Pancreas (tissue), 10 donors: ENCODE data around the gene ABCG1. TPM values are rescaled to one million over a fixed set of nuclear protein-coding genes. Genes with fewer than 3 reads are reported as not detected.

Experiments
- ATAC-seq, 4 donors: fragments of 200-7000 bp; cut with Tn5 transposase; one replicate each; pipeline versions ENCODE4 v1.8.0 to v1.9.1; 2020; ENCODE audit warnings: mild to moderate bottlenecking in 4 of 4, moderate library complexity in 4 of 4
- DNase-seq, 6 donors: peaks; one replicate each; pipeline ENCODE4 v3.0.0-alpha.2; 2020
- FAIRE-seq: peaks from 2 replicates; lab custom pipeline; 2012; peaks lifted over from hg19 to GRCh38; lab: Jason Lieb, UNC
- H3K27ac ChIP-seq, 4 donors: fragments of 200-600 bp; sonication (generic); 1 replicate in 3 of 4; 2 replicates in 1 of 4; pipeline versions ENCODE4 v1.5.0 to v1.8.0; 2020
- H3K27me3 ChIP-seq, 4 donors: fragments of 200-600 bp; one replicate each; pipeline ENCODE4 v1.8.0; 2021
- H3K36me3 ChIP-seq, 3 donors: fragments of 200-600 bp; sonication (generic) in 1 of 3; one replicate each; pipeline versions ENCODE4 v1.5.0 to v1.8.0; 2020 to 2021
- H3K4me1 ChIP-seq, 3 donors: fragments of 200-600 bp; one replicate each; pipeline ENCODE4 v1.8.0; 2021
- H3K4me3 ChIP-seq, 4 donors: fragments of 200-600 bp; sonication (generic) in 2 of 4; one replicate each; pipeline versions ENCODE4 v1.5.0 to v1.8.0; 2020 to 2021
- H3K9me3 ChIP-seq, 4 donors: fragments of 200-600 bp; one replicate each; pipeline ENCODE4 v1.8.0; 2021
- CTCF ChIP-seq, 4 donors: fragments of 200-600 bp; sonication (generic) in 3 of 4; IDR thresholded peaks; one replicate each; pipeline versions ENCODE4 v1.5.0 to v1.8.0; 2021; ENCODE audit warnings: antibody characterized with exemption in 4 of 4
- WGBS, 2 donors: extraction: QIAGEN DNeasy Blood & Tissue Kit; methylation state at CpG; one replicate each; pipeline ENCODE4 v1.1.7; 2013; 5-methylcytosine and 5-hydroxymethylcytosine counted together
- intact Hi-C, 3 donors: fragments of 100-400 bp; cut with DNase I; formaldehyde crosslinking; loops; one replicate each; pipeline versions ENCODE4 v1.11.1 to v1.14.2; 2022
- polyA plus RNA-seq, 2 donors: library from polyadenylated mRNA; stranded (reverse); fragments of 200-250 nt; gene quantifications; one replicate each; pipeline ENCODE4 v1.2.3, GENCODE V29; 2013
- total RNA-seq, 6 donors: library from RNA; stranded (reverse); fragmentation: NEBNext Ultra II Directional in 4 of 6; extraction: Animal tissue kit (Norgen Biotek cat#: 25700) in 4 of 6; gene quantifications; one replicate each; pipeline versions ENCODE4 v1.2.1 to v1.2.4, GENCODE V29; 2021 to 2023
- donor health status: healthy with polysubstance abuse.
- donor health status: DM: no; HTN: no; CAD: no; lungs with moderate emphysema.
- donor health status: DM: no; HTN: no; CAD: no.
- donor health status: control.
- donor health status: control.
- donor health status: Bipolar disorder and iron deficiency.
- donor health status: DM: yes; HTN: yes; CAD: no.
- donor health status: DM: no; HTN: no; CAD: no.
- donor health status: DM: no; HTN: no; CAD: no.
- donor health status: DM: yes; HTN: yes; CAD: no.

Gene ABCG1
- total and polyA plus RNA-seq, 8 donors = 1.6 to 10.3 (median 4.2) TPM

DNA sequence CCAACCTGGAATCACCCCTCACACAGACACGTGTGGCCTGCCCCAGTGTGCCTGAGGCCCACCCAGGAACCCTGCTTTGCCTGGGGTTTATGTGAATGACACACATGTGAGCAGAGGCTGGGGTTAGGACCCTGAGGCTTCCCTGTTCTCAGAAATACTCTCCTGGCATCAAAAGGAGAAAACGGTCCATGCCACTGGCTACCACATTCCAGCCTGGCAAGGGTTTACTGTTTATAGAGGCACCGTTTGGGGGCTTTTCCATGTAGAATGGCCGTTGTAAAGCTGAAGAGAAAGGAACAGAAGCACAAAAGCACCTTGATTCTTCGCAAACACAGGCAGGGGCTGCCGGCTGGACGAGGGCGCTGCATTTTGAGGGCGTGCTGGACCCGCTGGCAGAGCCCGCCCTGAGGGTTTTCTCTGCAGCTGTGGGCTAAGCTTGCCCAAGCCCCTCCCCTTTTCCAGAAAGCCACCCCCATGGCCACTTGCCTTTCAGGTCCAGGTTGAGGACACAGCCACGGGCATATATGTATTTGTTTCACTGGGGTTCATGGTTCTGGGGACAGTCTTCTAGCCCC, 83.2 kb downstream of the ABCG1 start:
- H3K4me3 ChIP-seq = no peak overlapping the region
- DNase-seq (no peak), FAIRE-seq (no peak), ATAC-seq (no peak)
- no peak overlapping the region for H3K27ac ChIP-seq
- no peaks in the 10 kb centered on the region for H3K4me1 ChIP-seq
- no peaks in the 10 kb centered on the region for H3K9me3 ChIP-seq
- WGBS, 2 donors = 72 to 81% methylated on average over 12 of the region's 12 CpGs
- intact Hi-C loops = no loop called here
- no peak for TF ChIP-seq CTCF (IDR thresholded peaks at IDR 0.05)
- H3K36me3 ChIP-seq = no peaks in the 10 kb centered on the region
- no peaks in the 10 kb centered on the region for H3K27me3 ChIP-seq

DNA sequence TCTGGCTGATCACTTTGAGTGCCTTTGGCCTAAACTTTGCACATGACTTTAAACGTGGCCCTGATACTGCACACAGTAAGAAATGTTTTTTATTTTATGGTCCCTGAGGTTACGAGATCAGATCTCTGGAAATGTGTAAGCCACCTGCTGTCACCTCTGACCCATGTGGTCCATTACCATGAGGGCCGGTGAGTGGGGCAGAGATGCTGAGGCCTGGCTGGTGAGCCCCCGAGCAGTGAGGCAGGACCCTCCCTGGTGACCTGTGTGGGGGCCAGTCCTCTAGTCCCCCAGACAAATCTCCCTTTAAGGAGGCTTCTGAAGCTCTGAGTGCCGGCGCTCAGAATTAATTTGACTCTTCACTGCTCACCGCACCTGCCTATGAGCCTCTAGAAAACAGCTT, 83.9 kb downstream of the ABCG1 start:
- 77 to 78% methylated on average over 7 of the region's 7 CpGs for WGBS, 2 donors
- no peak for TF ChIP-seq CTCF (IDR thresholded peaks at IDR 0.05)

DNA sequence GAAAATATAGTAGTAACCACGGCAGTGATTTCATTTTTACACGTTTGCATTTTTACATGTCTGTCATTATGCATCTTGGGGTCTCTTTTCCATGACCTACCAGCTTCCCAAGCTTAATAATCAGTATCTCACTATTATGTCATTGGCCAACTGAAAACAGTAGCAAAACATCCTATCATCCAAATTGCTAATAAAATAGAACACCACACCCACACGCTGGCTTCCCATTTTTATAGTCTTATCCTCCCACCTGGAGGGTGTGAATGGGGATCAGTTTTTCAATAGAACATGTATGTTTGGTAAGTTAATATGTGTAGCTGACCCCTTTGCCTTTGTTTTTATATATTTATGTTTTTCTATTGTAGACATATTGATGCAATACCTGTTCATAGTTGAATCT, 84.5 kb downstream of the ABCG1 start:
- WGBS, 2 donors = 63 to 86% methylated on average over 3 of the region's 3 CpGs
- Histone ChIP-seq H3K9me3 (no peaks in the 10 kb centered on the region), H3K27ac (no peak overlapping the region), H3K27me3 (no peaks in the 10 kb centered on the region), H3K4me1 (no peaks in the 10 kb centered on the region), H3K36me3 (no peaks in the 10 kb centered on the region), H3K4me3 (no peak overlapping the region)
- FAIRE-seq = no peak
- no peak for DNase-seq
- ATAC-seq = no peak
- TF ChIP-seq CTCF (IDR thresholded peaks at IDR 0.05) = no peak
- intact Hi-C loops = no loop called here

More for the DNA sequence above, 83.9 kb downstream of the ABCG1 start:
- no peaks in the 10 kb centered on the region for H3K36me3 ChIP-seq
- H3K9me3 ChIP-seq = no peaks in the 10 kb centered on the region
- no peak for FAIRE-seq
- H3K27ac ChIP-seq = no peak overlapping the region
- no peaks in the 10 kb centered on the region for H3K27me3 ChIP-seq
- no peak for ATAC-seq
- intact Hi-C loops = no loop called here
- DNase-seq = peak in 1 of 6 donors; percentile 30
- H3K4me3 ChIP-seq = no peak overlapping the region
- no peaks in the 10 kb centered on the region for H3K4me1 ChIP-seq

GRCh38 chr21:42304556-42305454, 85.9 kb downstream of the ABCG1 start:
- Histone ChIP-seq H3K27ac (no peak overlapping the region), H3K4me3 (no peak overlapping the region), H3K36me3 (no peaks in the 10 kb centered on the region), H3K27me3 (no peaks in the 10 kb centered on the region), H3K4me1 (peaks cover 0 to 6% (median 0%) of the 10 kb centered on the region in 3 donors), H3K9me3 (no peaks in the 10 kb centered on the region)
- TF ChIP-seq CTCF (IDR thresholded peaks at IDR 0.05) = no peak
- FAIRE-seq = no peak
- intact Hi-C loops = no loop called here
- DNase-seq = peak in 1 of 6 donors; percentile 44
- WGBS, 2 donors = 63 to 71% methylated on average over 22 of the region's 22 CpGs
- ATAC-seq = no peak
